Stimulated activated CD8-positive, alpha-beta memory T cell treated with anti-CD3 and anti-CD28 coated beads, Interleukin-15, amount 100 ng/mL, for 4 hours (primary cell): Measurements from ENCODE around the gene RFNG.

Experiments
- DNase-seq, 2 donors: peaks; one replicate each; pipeline ENCODE4 v3.0.0-alpha.2; 2020; ENCODE audit warnings: low read depth in 2 of 2

Gene RFNG

GRCh38 chr17:82077617-82078358, 26.2 kb upstream of the RFNG start:
- no peak for DNase-seq

- DNase-seq, result no peak
Observed at GRCh38 chr17:82076785-82077591, 25.4 kb upstream of the RFNG start.

- no peak for DNase-seq
Observed at GRCh38 chr17:82076018-82076784, 24.6 kb upstream of the RFNG start.

- DNase-seq, result no peak
Observed at GRCh38 chr17:82073446-82073845, 21.8 kb upstream of the RFNG start.

GRCh38 chr17:82072827-82073226, 21.2 kb upstream of the RFNG start:
- DNase-seq, result no peak

- no peak for DNase-seq
Observed at GRCh38 chr17:82070611-82071010, 19.0 kb upstream of the RFNG start.

- DNase-seq, result peak; percentile 26 to 45
Observed at GRCh38 chr17:82065638-82066303, 14.2 kb upstream of the RFNG start, which contains the start of gene DUS1L. TSS of gene DUS1L (minus strand) at chr17:82065804. CDS start at chr17:82065059, 745 bp downstream.

- no peak for DNase-seq
Observed at GRCh38 chr17:82065193-82065637, 13.6 kb upstream of the RFNG start.

- no peak for DNase-seq
Observed at GRCh38 chr17:82064433-82065192, 13.0 kb upstream of the RFNG start.

GRCh38 chr17:82063424-82064415, 12.1 kb upstream of the RFNG start:
- no peak for DNase-seq

- no peak for DNase-seq
Observed at GRCh38 chr17:82062984-82063368, 11.4 kb upstream of the RFNG start.

- DNase-seq, result no peak
Observed at GRCh38 chr17:82062076-82062983, 10.7 kb upstream of the RFNG start.

- DNase-seq, result no peak
Observed at GRCh38 chr17:82061047-82061925, 9.7 kb upstream of the RFNG start.

GRCh38 chr17:82060614-82061013, 9.0 kb upstream of the RFNG start:
- no peak for DNase-seq

GRCh38 chr17:82060001-82060380, 8.4 kb upstream of the RFNG start:
- no peak for DNase-seq

GRCh38 chr17:82059272-82060000, 7.8 kb upstream of the RFNG start:
- no peak for DNase-seq

- no peak for DNase-seq
Observed at GRCh38 chr17:82058855-82059249, 7.2 kb upstream of the RFNG start.
